NCI-H2196 (cell line): Measurements from ENCODE around the gene SRSF4.
"Not testable (repeated sequence)": the region's sequence is repeated elsewhere in the genome, so short reads cannot be mapped to it uniquely, and the experiment has no call there.

ENCODE experiments used
- DNase-seq: peaks from one replicate; lab custom pipeline; 2025; ENCODE audit not compliant: unreplicated experiment; lab: John Stamatoyannopoulos, UW

Gene SRSF4

GRCh38 chr1:29181413-29182225 lies at the start of gene SRSF4:
TSS of gene SRSF4 (minus strand) at chr1:29181900. CDS start at chr1:29181752, 148 bp downstream.
- DNase-seq, result peak; percentile 99

- peak; percentile 91 for DNase-seq
Measured at GRCh38 chr1:29230553-29231378, 49.1 kb upstream of the SRSF4 start, which contains the start of gene MECR. TSS of gene MECR (minus strand) at chr1:29230934. CDS start at chr1:29230906, 28 bp downstream.

- no peak for DNase-seq
Measured at GRCh38 chr1:29230204-29230552, 48.5 kb upstream of the SRSF4 start.

- DNase-seq, result peak; percentile 30
Measured at GRCh38 chr1:29227511-29227910, 45.8 kb upstream of the SRSF4 start.

- no peak for DNase-seq
Measured at GRCh38 chr1:29225361-29225760, 43.7 kb upstream of the SRSF4 start.

- no peak for DNase-seq
Measured at GRCh38 chr1:29224356-29224837, 42.7 kb upstream of the SRSF4 start.

GRCh38 chr1:29223521-29223920 lies 41.8 kb upstream of the SRSF4 start:
- DNase-seq, result no peak

- DNase-seq, result no peak
Measured at GRCh38 chr1:29222686-29223085, 41.0 kb upstream of the SRSF4 start.

- DNase-seq, result not testable (repeated sequence)
Measured at GRCh38 chr1:29222260-29222659, 40.6 kb upstream of the SRSF4 start.

- DNase-seq, result no peak
Measured at GRCh38 chr1:29221296-29221695, 39.6 kb upstream of the SRSF4 start.

- DNase-seq, result no peak
Measured at GRCh38 chr1:29218223-29218622, 36.5 kb upstream of the SRSF4 start.

GRCh38 chr1:29217633-29218032 lies 35.9 kb upstream of the SRSF4 start:
- no peak for DNase-seq

GRCh38 chr1:29213055-29213454 lies 31.4 kb upstream of the SRSF4 start:
- DNase-seq, result no peak

- DNase-seq, result no peak
Measured at GRCh38 chr1:29211086-29212030, 29.7 kb upstream of the SRSF4 start.

GRCh38 chr1:29210278-29211085 lies 28.8 kb upstream of the SRSF4 start:
- no peak for DNase-seq

- DNase-seq, result no peak
Measured at GRCh38 chr1:29209173-29209572, 27.5 kb upstream of the SRSF4 start.

- no peak for DNase-seq
Measured at GRCh38 chr1:29208442-29208841, 26.7 kb upstream of the SRSF4 start.

- peak; percentile 99 for DNase-seq
Measured at GRCh38 chr1:29202584-29203340, 21.1 kb upstream of the SRSF4 start.

GRCh38 chr1:29202053-29202452 lies 20.4 kb upstream of the SRSF4 start:
- no peak for DNase-seq
